ENCODE data around the gene DUSP1. TPM values are rescaled to one million over a fixed set of nuclear protein-coding genes. Genes with fewer than 3 reads are reported as not detected.

Gene DUSP1
- total and polyA plus RNA-seq, 2 of the 4 experiments (the other 2 are of a cell fraction): 304 to 467 TPM

GRCh38 chr5:172786736-172787462, 15.9 kb upstream of the DUSP1 start:
- Histone ChIP-seq H4K5ac (ENCODE audit: low read depth, low read length) (no peak overlapping the region), H2BK120ac (ENCODE audit: low read depth, low read length) (no peak overlapping the region), H3K79me1 (ENCODE audit: low read depth in 1 of 2, low read length in 2 of 2) (no peaks in the 10 kb centered on the region), H4K20me1 (ENCODE audit: insufficient read depth, low read length) (no peaks in the 10 kb centered on the region), H2BK15ac (ENCODE audit: low read depth, low read length) (peak overlapping the region; percentile 61; the same call in 2 of the 3 replicates), H4K8ac (ENCODE audit: low read depth in 2 of 2, low read length in 2 of 2) (no peak overlapping the region; a peak in 2 of 4 replicates), H2BK20ac (ENCODE audit: low read depth, low read length) (peak overlapping the region; percentile 20; the same call in 1 of the 2 replicates), H3K4me2 (ENCODE audit: low read depth, low read length) (no peak overlapping the region), H2AK9ac (replicated peaks; ENCODE audit: low read depth, low read length, poor library complexity) (peak overlapping the region; percentile 40), H3K36me3 (ENCODE audit: control insufficient read depth, insufficient read depth, low read length) (no peaks in the 10 kb centered on the region), H3K9me1 (ENCODE audit: insufficient read depth, low read length) (peaks cover 6% of the 10 kb centered on the region), H3K18ac (ENCODE audit: low read depth, low read length) (no peak overlapping the region), H3K27me3 (ENCODE audit: control insufficient read depth, insufficient read depth, low read length) (no peaks in the 10 kb centered on the region), H3K9me3 (ENCODE audit: control insufficient read depth, insufficient read depth, low read length) (no peaks in the 10 kb centered on the region), H3K9ac (ENCODE audit: low read depth, low read length) (no peak overlapping the region), H3K4me1 (ENCODE audit: control insufficient read depth, insufficient read depth, low read length) (peaks cover 13% of the 10 kb centered on the region), H3K27ac (ENCODE audit: insufficient read depth, low read length) (no peak overlapping the region), H3K14ac (replicated peaks; ENCODE audit: low read depth, low read length) (peak overlapping the region; percentile 63; the same call in 1 of the 2 replicates), H2AFZ (replicated peaks; ENCODE audit: low read length, poor library complexity) (no peak overlapping the region), H3K4me3 (ENCODE audit: insufficient read depth, low read depth, low read length) (no peak overlapping the region), H2BK5ac (ENCODE audit: low read depth, low read length, poor library complexity, severe bottlenecking) (peak overlapping the region; percentile 68), H4K91ac (ENCODE audit: insufficient read depth, low read depth, low read length) (peak overlapping the region; percentile 33; the same call in 1 of the 2 replicates), H3K4ac (ENCODE audit: low read depth, low read length) (no peak overlapping the region), H2AK5ac (ENCODE audit: low read depth, low read length) (peak overlapping the region; percentile 68), H3K56ac (ENCODE audit: extremely low read depth, insufficient read depth, low read length) (no peak overlapping the region), H3K23ac (ENCODE audit: low read depth, low read length) (0 out of 2 replicates have a peak overlapping the region, but pooled peaks have one; percentile 83)
- dilution Hi-C loops (cut with HindIII; ENCODE audit: low sequenced_read_pairs, unreplicated experiment): no loop called here
- intact Hi-C loops (cut with micrococcal nuclease): no loop called here
- no peak for ATAC-seq (ENCODE audit: low read depth)
- ChIA-PET POLR2A (ENCODE audit: unreplicated experiment) (interaction anchor here (0.7 kb wide), 1 partner anchor 9 kb away, joined by 3 read pairs; no protein-coding TSS in a partner anchor), CTCF (no interaction called here)
- no TSS peak for BruUV-seq (replicated peaks)
- DNase-seq: no peak
- no peak for TF ChIP-seq USF2 (IDR thresholded peaks at IDR 0.05; ENCODE audit: low read depth, low read length)
- TF ChIP-seq CTCF (conservative IDR thresholded peaks at IDR 0.05; ENCODE audit: low read depth, low read length): no peak
- no peak for TF ChIP-seq NFE2L2 (IDR thresholded peaks at IDR 0.05; ENCODE audit: low read depth, low read length)
- TF ChIP-seq SMC3 (IDR thresholded peaks at IDR 0.05; ENCODE audit: low read depth, low read length): no peak
- no peak for TF ChIP-seq MXI1 (IDR thresholded peaks at IDR 0.05; ENCODE audit: borderline replicate concordance, low read depth, low read length)
- TF ChIP-seq RFX5 (IDR thresholded peaks at IDR 0.05; ENCODE audit: low read depth, low read length): no peak
- no peak for TF ChIP-seq ELK1 (IDR thresholded peaks at IDR 0.05; ENCODE audit: borderline replicate concordance, low read depth, low read length)
- TF ChIP-seq MAFK (IDR thresholded peaks at IDR 0.05; ENCODE audit: low read depth, low read length): no peak
- TF ChIP-seq CEBPB (IDR thresholded peaks at IDR 0.05; ENCODE audit: low read depth, low read length): no peak
- no peak for TF ChIP-seq CHD1 (IDR thresholded peaks at IDR 0.05; ENCODE audit: low read depth, low read length)
- WGBS, 2 experiments (ENCODE audit: extremely low coverage in 2 of 2, insufficient read length in 1 of 2): no CpG with 5 or more reads among the region's 9 CpGs
- in situ Hi-C loops (cut with MboI; ENCODE audit: low sequenced_read_pairs): no loop called here
